GM21576 (cell line): ENCODE measurements around the gene ARGLU1.

Experiments
- ATAC-seq: cut with Tn5 transposase; IDR thresholded peaks from one replicate; pipeline ENCODE4 v1.9.1; 2021; ENCODE audit warnings: mild to moderate bottlenecking, moderate library complexity; ENCODE audit not compliant: unreplicated experiment

ARGLU1 gene

DNA sequence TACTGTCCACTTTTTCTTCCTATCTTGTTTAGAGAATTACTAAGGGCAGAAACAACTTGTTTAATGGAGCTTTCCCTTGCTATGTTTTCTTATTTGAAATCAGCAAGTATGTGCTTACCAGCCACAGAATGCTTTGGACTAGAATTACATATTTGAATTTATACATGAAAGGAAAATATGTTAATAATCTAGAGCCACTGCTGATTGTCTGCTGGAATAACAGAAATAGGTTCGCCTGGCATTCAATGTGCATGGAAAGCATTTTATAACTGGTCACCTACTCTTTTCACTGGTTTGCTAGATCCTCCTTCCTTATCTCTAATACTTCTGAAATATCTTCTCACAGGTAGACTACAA is 40.5 kb downstream of the ARGLU1 start:
- ATAC-seq: no peak

DNA sequence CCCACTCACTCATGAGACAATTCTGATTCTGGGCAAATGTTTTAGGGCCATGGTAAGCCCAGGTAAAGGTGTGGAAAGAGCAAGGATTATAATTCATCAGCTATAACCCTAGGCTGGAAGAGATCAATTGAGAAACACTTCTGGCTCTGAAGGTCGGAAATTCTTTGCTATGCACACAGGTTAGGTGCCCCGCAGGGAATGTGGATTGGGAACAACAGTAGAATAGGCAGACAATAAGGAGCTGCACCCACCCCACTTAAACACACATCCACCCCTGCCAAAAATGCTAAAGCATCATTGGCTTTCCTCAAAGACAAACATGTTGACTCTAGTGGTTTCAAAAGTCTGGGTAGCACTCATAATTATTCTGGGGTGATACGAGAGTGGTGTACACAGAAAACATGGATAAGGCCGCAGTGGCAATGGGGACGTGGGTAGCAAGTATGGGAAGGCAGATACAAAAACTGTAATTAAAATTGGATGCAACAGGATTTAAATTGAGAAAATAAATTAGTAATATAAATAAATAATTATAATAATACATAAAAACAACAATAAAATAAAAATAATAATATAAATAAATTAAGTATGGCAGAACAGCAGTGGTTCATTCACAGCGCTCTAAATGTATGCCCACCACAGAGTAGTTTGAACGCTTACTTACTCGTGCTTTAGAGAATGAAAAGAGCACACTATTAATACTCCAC is 41.0 kb downstream of the ARGLU1 start:
- no peak for ATAC-seq

DNA sequence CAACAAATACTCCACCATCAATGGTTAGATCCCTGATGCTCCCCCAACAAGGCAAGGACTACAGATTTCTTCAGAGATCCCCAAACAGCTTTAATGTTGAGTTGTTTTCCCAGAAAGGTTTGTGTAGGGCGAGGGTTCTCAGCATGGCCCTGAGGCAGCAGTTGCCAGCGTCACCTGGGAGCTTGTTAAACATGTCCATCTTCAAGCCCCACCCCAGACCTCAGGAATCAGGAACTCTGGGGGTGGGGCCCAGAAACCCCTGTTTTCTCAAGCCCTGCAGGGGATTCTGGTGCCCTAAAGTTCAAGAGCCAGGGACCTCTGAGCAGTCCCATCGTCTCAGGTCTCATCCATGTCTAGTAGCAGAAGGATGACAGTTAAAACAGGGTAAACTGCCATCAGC is 42.1 kb downstream of the ARGLU1 start:
- no peak for ATAC-seq

DNA sequence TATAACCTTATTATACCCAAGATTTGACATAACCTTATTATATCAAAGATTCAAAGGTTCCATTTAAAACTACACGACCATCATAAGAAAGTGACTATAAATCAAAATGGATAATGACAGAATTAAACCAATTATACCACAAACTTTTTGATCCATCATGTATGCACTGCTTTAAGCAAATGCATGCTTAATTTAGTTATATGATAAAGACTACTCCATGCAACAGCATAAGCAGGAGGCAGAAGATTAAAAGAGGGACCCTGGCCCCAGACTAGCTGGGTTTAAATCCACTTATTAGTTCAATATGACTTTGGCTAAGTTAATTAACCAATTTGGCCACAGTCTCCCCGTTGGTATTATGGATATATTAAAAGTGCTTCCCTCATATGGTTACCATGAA is 43.8 kb downstream of the ARGLU1 start:
- no peak for ATAC-seq

DNA sequence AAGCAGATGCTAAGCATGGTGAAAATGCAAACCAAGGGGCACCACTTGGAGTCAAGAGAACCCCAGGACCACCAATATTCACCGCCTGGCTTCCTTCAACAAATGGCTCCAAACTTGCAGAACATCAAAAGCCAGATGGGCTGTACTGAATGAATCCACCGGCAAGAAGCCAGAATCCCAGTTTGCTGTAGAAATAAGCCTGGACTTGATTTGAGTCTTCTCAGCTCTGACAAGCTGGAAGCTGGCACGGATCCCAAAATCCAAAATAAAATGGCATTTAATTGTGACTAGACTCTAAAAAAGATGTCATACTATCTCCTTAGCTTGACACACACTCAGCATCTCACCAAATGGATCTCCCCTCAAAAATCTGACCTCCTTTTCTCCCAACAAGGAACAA is 44.4 kb downstream of the ARGLU1 start:
- ATAC-seq: no peak

DNA sequence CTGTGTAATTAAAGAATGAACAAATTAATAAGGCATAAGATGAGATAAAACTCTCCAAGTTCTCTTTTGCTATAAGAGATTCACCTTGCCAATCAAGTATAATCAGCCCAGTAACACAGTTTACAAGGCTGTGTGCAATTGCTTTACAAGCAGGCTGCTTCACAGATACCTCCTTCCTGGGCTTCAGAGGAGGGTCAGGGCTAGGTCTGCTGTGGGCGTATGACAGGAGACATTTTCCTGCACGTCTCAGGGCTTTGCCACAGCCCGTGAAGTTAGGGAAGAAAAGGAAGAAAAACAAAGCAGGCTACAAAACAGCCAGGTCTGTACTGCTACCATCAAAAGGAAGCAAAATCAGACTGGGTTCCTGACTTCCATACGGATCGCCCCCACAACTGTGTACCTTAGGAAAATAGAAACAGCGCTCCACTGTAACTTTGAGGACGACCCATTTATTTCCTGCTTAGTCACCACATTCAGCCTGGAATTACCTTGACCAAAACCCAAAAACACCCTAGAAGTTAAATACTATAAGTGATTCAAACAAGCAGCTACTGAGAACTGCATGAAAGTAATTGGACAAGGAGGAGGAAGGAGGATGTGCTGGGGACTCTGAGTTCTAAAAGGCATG is 44.9 kb downstream of the ARGLU1 start:
- ATAC-seq: no peak

DNA sequence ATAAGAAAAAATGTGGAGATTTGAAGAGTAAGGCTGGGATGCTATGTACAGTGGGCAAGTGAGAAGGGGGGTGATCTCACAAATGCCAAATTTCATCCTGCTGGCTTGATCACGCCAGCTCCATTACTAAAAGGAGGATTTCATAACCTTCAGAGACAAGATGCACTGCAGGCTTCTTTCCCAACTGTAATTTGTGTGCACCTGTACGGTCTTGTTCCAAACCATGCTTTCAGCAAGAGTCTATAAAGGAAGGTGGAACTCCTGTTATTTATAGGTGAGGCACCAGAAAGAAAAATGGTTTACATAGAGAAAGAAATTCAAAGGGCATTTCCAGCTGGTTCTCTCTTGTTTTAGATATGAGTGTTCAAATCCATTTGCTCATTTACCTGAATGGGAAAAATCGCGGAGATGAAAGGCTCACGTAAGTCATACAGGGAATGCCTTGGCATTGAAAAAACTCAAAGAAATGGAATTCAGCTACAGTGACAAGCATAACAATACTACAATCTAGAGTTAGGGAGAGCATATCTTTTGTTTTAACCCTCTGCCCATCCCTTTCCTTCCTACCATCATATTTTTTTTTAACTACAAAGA is 45.7 kb downstream of the ARGLU1 start:
- no peak for ATAC-seq

DNA sequence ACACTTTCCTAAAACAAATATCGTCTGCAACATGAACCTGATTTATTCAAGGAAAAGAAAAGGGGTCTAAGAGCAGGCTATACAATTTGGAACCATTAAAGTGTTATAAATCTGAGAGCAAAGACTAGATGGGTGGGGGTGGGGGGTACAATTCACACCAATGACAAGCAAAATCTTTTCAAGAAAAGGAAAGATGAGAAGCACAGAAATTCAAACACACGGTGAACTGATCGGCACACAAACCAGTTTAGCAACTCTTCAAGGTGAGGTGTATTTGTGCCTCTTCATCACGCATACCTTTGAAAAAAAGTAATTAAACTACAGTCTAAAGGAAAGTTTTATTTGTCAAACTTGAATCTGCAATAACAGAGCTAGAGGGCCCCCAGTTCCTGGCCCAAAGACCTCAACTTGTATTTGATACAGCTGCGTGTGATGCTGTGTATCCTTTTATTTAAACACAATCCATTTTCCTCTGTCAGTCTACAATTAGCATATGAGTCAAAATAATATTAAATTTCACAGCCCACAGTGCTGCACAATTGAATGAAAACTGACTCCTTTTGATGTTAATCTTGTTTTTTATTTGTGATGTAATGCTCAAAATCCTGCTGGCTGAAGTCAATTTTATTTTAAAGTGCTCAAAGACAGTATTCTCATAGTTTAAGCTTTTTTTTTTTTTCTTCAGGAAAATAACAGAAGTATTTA is 46.7 kb downstream of the ARGLU1 start:
- ATAC-seq: no peak

DNA sequence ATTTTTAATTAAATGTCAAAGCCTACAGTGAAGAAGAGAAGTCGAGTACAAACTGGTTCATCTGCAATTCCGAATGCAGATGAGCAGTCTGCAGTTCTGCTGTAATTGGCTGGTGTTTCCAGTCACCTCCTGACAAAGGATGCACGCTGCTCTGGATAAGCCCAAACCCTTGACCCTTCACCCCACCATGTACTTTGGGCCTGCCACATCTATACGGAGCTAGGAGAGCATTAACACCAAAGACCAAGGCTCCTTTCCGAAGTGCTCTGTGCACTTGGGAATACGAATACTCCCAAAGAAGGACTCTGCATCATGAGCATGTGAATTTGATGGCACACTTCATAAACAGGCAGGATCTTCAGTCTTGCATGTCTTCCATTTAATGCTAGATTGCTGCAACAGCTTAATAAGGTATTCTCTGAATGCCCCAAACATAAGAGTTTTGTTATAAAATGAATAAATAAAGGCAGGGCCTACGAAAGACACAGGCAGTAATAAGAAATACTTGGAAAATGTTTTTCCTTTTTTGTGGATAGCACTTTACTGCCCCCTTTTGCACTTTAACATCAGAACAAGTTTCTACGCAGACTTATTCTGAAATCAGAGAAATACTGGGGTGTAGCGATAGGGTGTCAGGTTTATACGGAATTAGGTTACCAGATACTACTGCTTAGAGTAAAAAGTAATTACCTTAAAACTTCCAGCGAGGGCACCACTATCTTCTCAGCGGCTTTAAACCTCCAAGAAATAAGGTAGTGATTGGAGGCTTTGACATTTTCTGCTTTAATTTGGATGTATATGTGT is 47.5 kb downstream of the ARGLU1 start:
- ATAC-seq: no peak

DNA sequence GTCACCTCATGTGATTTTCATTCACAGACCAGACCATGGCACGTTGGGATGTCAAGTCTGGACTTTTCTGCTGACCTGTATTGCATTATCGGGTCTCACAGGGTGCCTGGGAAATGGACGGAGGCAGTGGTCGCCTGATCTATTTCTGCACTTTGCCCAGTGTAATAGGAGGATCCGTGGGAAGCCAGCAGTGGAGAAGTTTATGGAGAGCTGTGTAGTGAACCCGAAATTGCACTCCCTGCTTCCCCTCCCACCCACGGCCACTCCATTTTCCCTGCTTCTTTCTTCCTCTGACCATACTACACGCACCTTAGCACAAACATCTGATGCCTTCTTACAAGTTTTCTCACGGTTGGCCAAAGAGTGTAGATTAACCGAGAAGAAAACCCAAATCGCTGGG is 49.4 kb downstream of the ARGLU1 start:
- no peak for ATAC-seq

DNA sequence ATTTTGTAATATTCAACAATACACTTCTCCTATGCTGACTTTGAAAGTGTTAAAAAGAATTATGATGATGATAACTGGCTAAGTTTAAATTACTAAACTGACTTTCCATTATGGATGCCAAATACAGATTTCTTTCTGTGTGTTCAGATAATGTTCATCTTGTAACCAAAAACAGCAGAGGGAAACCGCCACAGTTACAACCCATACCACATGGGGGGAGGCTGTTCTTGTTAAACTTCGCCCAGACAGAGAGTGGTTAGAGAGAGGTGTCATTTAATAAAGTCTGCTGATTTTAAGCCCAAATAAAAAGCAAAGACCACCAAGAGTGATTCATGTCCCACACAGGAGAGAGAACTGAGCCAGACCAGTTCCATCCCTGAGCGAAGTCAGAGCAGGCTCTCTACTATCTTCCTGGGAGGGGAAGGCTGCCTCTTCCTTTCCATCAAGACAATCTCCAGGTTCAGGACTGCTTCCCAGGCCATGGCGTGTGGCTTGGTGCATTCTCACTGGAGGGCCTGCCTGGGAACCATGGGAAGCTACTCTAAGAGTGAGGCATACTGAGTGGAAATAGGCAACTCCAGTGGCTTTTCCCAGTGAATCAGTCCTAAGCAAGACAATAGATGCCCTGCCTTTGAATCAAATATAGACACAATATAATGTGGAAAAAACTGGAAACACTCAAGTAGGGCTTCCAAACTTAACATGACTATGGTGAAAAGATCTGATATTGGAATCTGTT is 50.7 kb downstream of the ARGLU1 start:
- no peak for ATAC-seq

DNA sequence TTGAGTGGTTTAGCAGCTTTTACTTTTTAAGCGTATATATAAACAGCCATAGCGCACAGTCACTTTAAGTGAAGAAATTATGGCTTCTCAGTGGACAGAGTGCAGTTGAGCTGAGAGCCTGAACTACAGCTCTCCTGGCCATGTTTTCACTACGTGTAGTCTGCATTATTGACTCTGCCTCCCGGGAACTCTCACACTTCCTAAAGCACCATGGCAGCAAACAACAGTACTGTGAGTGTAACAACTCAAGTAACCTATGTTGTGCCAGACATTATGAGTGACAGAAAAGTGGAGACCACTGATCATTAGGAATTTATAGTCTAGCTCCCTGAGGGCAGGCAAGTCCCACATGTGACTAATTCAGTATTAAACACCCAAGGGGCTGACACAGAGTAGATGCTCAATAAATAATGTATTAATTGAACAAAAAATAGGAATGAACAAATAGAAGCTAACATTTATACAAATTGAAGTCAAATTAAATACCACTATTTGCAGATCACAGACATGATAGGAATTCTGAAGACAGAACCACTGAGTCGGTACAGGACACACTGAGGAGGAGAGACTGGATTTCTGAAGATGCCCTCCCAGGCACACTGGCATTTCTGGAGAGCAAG is 52.2 kb downstream of the ARGLU1 start:
- ATAC-seq: no peak

DNA sequence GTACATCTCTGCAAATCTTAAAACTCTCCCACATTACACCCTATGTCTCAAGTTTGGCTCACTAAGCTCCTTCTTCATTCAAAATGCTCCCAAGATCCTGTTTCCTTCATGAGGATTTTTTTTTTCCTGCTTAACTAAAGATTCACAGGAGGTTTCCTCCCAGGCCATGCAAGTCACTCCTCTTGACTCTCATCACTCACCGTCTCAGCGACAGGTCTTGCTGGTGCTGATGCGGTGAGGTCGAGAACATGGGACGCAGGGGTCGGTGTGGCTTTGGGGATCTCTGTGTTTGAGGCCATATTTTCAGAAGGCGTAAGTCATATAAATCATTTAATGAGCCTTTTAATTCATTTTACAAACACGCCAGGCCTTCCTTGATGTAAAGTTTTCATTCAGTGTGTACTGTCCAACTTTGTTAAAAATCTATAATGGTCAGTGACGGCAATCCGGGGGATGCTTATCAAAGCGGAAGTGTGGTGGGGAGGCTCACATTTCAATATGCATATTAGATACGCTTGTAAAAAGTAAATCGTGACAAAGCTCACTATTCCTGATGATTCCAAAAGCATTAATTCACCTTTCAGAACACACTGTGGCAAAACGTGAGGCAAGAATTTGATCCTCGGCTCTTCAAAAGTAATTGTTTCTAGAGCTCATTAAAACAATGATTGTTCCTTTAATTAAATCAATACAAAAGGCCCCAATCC is 52.9 kb downstream of the ARGLU1 start:
- ATAC-seq: no peak

DNA sequence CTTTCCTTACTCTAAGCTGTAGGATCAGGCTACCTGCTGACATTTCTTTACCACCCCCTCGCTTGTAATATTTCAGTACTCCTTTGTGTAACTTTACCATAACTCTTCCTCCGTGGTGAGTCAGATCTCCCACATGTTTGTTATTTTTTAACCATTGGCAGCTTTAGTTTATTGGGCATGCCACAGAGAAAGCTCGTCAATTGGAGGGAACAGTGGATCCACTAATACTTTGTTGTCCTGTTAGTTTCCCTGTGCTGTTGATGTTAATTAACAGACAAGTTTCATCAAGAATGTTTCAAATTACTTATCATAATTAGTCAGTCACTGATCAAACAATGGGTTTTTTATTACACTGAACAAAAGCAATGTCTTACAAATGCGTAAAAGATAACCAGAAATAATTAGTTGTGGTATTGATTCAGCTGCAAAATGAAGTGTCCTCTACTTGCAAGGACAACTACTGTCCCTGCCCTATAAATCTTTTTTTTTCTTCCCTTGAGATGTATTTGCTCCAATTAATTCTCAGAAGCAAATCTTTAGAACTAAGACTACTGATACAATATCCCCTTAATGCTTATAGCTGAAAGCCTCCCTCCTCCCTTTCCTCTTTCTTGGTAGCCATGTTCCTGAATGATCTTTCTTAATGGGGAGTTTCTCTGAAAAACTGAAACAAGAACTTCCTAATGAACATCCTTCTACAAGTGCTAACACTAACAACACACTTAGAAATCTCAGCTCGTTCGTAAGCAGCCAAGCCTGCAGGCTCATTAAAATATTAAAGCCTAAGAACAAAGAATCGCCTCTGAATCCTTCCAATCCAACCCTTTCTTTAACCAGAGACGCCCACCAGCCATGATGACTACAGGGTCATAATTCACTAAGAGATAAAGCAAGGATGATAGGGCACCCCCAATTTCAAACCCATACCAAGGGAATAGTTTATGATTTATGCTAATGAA is 54.6 kb downstream of the ARGLU1 start:
- ATAC-seq: no peak

DNA sequence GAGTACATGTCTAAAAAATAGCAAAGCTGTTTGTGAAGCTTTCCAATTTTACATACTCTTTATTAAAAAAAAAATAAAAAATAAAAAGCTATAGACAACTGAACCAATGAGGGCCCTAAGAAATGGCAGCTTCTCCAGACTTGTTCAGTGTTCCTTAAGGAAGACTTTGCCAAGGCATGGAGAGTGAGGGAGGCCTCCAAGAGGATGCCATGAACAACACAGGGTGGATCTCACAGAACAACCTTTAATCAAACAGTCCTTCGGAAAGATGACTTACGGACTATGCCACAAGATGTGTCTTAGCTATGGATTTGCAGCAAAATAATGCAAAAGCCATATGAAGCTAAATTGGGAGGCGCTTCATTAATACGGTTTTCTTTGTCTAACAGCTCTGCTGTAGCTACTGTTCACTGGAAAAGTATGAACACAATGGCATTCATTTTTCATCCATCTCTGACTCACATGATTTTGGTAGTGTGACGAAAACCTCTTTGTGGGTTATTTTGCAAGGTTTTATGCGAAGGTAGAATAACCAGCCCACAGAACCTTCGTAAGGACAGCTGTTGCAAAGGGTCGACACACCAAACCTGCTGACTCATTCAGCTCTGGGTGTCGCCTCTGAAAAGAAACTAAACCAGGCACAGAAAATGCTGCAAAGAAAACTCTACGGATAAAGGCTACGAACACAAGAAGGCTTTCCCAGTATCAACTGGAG is 60.2 kb downstream of the ARGLU1 start:
- ATAC-seq: peak; percentile 62

DNA sequence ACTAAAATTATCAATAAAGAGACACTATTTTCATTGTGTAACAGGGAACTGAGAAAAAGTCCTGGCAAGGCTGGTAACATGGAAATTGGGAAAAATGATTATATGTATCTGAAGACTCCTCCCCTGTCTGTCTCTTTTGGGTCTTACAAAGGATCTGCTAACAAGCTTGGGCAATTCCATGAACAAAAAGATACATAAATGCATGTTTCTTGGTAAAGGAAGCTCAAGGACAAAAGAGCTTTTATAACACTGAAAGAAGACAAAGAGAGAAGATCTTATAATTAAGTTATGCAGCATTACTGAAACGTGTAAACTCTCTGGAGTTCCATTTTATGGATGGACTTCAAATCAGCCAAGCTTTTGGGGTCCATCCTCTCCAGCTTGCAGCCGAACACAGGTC is 61.7 kb downstream of the ARGLU1 start:
- ATAC-seq: no peak

DNA sequence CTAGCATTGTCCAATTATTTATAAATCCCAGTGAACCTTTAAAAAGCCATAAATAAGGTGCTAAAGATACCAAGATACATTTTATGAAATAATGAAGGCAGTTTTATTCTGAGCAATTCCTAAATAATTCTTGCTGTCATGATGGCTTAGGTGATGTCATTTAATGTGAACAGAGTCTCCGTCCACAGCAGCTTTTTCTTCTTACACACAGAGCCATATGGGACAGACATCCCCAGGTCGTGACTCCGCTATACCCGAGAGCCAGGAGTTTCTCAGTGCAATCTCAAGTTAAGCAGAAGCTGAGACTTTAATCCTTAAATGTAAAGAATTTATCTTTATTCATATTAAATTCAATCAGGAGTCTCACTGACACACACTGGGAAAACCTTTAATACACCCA is 62.2 kb downstream of the ARGLU1 start:
- ATAC-seq: no peak

DNA sequence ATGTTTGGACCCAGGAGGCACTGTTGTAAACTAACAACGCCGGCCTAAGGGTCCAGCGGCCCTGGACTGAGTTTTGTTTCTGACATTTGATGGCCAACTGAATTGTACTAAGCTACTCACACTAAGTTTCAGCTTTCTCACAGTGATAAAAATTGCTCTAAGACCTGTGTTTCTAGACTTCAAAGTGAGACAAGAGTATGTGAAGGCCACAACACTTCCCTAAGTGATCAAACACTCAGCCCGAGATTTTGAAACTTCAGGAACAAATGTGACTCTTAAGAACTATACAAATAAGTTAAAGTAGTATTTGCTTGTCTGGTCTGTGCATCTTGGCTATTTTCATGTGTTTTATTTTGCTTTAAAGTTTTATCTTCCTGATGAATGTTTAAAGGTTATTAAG is 62.6 kb downstream of the ARGLU1 start:
- ATAC-seq: no peak
